Body of pancreas (tissue), 4 donors: ENCODE data around the gene RFTN1. TPM values are rescaled to one million over a fixed set of nuclear protein-coding genes. Genes with fewer than 3 reads are reported as not detected.

Experiments
- ATAC-seq: fragments of 150-250 bp; one replicate; pipeline ENCODE4 v1.9.1; 2016
- DNase-seq, 4 donors: peaks; one replicate each; pipeline ENCODE4 v3.0.0-alpha.2; 2019
- H3K27ac ChIP-seq, 4 donors: fragments of 200-600 bp; sonication (generic); 1 replicate in 3 of 4; 2 replicates in 1 of 4; pipeline versions ENCODE4 v1.5.1 to v1.6.1; 2016 to 2019; ENCODE audit warnings: mild to moderate bottlenecking in 1 of 4, mixed read lengths in 1 of 4, moderate library complexity in 1 of 4
- H3K27me3 ChIP-seq, 2 donors: fragments of 200-600 bp; sonication (generic); one replicate each; pipeline ENCODE4 v1.6.0; 2016; ENCODE audit warnings: mild to moderate bottlenecking in 1 of 2
- H3K36me3 ChIP-seq, 2 donors: fragments of 200-600 bp; sonication (generic); replicated peaks in 1 of 2; 2 replicates each; pipeline ENCODE4 v1.5.1; 2016; ENCODE audit warnings: low read depth in 2 of 2; ENCODE audit not compliant: insufficient read depth in 1 of 2
- H3K4me1 ChIP-seq: fragments of 200-600 bp; sonication (generic); one replicate; pipeline ENCODE4 v1.6.0; 2016
- H3K4me3 ChIP-seq, 2 donors: fragments of 200-600 bp; sonication (generic); 1 replicate in 1 of 2; 2 replicates in 1 of 2; pipeline ENCODE4 v1.5.1; 2016 to 2019
- H3K9me3 ChIP-seq, 3 donors: fragments of 200-600 bp; sonication (generic); 1 replicate in 2 of 3; 2 replicates in 1 of 3; pipeline ENCODE4 v1.5.1; 2016
- POLR2A ChIP-seq, 3 donors: fragments of 450-650 bp; IDR thresholded peaks; one replicate each; pipeline ENCODE4 v1.6.1; 2016; ENCODE audit warnings: antibody characterized with exemption in 3 of 3, mild to moderate bottlenecking in 2 of 3
- WGBS, 2 donors: methylation state at CpG; one replicate each; pipeline ENCODE4 v1.1.5; 2017; 5-methylcytosine and 5-hydroxymethylcytosine counted together
- intact Hi-C: fragments of 100-400 bp; cut with DNase I; formaldehyde crosslinking; loops from one replicate; pipeline ENCODE4 v1.15.1; 2023
- total RNA-seq, 2 donors: library from RNA; depleted of rRNA; stranded (reverse); fragments of >200 nt; gene quantifications; one replicate each; pipeline ENCODE4 v1.1.0, GENCODE V29; 2016
- TF ChIP-seq, protein P1 (sequence below), 7 experiments: fragments of 450-650 bp in 4 of 7; fragments of 200-600 bp in 3 of 7; sonication (generic) in 3 of 7; IDR thresholded peaks; one replicate each; pipeline ENCODE4 v1.5.1; 2016 to 2019; ENCODE audit warnings: antibody characterized with exemption in 7 of 7

RFTN1 gene
- total RNA-seq, 2 donors from 2014 or later, result 6.5 to 28.0 TPM

DNA sequence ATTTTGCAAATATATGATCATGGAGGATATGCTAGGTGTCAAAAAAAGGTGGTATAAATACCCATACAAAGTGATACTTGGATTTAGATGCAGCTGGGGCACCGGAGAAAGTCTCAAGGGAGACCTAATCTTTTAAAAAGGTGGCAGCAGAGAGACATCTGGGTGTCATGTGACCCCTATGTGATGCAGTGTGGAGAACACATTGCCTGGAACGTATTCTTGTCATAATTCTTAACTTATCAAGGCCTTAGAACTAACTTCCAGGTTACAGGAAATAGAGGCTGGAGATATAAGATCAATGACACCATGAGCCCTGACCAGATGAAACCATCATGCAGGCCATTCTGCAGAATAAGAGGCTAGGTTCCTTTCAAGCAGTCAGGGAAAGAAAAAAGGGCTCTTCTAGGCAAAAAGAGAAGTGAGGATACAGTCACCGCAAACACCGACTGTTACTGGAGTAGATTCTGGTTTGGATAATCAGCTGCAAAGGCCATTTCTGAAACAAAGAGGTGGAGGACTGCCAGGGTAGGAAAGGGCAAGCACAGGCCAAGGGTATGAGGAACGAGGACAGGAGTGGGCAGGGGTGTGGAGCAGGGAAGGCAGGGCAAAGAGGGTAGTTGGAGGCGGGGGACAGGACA lies 147.9 kb downstream of the RFTN1 start:
- WGBS, 2 donors, result 60 to 63% methylated on average over 6 of the region's 6 CpGs
- H3K27me3 ChIP-seq, result no peaks in the 10 kb centered on the region
- H3K4me3 ChIP-seq, result no peak overlapping the region
- H3K27ac ChIP-seq, result no peak overlapping the region
- no peaks in the 10 kb centered on the region for H3K4me1 ChIP-seq
- ATAC-seq (no peak), DNase-seq (no peak)
- H3K9me3 ChIP-seq, result no peaks in the 10 kb centered on the region
- H3K36me3 ChIP-seq, result no peaks in the 10 kb centered on the region
- intact Hi-C loops, result no loop called here
- TF ChIP-seq POLR2A (IDR thresholded peaks at IDR 0.05), result no peak
- TF ChIP-seq, protein P1, sequence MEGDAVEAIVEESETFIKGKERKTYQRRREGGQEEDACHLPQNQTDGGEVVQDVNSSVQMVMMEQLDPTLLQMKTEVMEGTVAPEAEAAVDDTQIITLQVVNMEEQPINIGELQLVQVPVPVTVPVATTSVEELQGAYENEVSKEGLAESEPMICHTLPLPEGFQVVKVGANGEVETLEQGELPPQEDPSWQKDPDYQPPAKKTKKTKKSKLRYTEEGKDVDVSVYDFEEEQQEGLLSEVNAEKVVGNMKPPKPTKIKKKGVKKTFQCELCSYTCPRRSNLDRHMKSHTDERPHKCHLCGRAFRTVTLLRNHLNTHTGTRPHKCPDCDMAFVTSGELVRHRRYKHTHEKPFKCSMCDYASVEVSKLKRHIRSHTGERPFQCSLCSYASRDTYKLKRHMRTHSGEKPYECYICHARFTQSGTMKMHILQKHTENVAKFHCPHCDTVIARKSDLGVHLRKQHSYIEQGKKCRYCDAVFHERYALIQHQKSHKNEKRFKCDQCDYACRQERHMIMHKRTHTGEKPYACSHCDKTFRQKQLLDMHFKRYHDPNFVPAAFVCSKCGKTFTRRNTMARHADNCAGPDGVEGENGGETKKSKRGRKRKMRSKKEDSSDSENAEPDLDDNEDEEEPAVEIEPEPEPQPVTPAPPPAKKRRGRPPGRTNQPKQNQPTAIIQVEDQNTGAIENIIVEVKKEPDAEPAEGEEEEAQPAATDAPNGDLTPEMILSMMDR (IDR thresholded peaks at IDR 0.05), result no peak

DNA sequence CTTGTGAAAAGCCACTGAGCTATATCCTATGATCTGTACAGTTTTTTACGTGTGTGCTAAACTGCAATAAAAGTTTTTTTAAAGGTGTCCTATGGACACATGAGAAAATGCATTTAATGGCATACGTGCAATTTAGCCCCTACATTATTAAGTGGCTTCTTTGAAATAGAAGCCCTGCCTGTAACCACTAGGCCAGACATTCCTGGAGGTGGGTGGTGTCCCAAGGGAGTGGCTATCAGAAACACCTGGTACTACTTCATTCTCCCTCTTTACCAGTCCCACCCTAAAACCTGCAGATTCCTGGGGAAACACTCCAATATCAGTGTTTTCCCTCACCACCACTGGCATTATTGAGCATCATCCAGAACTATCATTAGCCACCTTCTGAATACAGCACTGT lies 148.5 kb downstream of the RFTN1 start:
- H3K27ac ChIP-seq, result no peak overlapping the region
- no peaks in the 10 kb centered on the region for H3K36me3 ChIP-seq
- no peak for ATAC-seq
- H3K27me3 ChIP-seq, result no peaks in the 10 kb centered on the region
- WGBS, 2 donors, result 68 to 74% methylated on average over 2 of the region's 2 CpGs
- intact Hi-C loops, result no loop called here
- H3K4me3 ChIP-seq, result no peak overlapping the region
- H3K4me1 ChIP-seq, result no peaks in the 10 kb centered on the region
- no peaks in the 10 kb centered on the region for H3K9me3 ChIP-seq
- TF ChIP-seq, protein P1 (IDR thresholded peaks at IDR 0.05), result no peak
- no peak for TF ChIP-seq POLR2A (IDR thresholded peaks at IDR 0.05)
- no peak for DNase-seq

DNA sequence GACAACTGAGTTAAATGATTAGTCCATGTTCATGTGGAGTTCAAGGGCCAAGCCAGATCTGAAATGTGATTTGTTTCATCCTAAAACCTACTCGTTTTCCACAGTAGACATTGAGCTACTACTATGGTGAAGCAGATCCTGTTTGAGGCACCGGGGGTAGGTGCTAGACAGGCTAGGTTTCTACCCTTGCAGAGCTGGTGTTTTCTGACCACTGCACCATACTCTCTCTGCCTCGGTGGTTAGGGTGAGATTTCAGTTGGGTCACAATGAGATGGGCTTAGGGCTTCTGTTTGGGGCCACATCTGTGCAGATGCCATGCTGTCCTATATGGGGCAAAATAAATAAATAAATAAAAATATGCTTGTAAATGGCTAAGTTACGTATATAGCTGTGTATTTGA lies 149.2 kb downstream of the RFTN1 start:
- no peak for ATAC-seq
- no peaks in the 10 kb centered on the region for H3K4me1 ChIP-seq
- no peaks in the 10 kb centered on the region for H3K9me3 ChIP-seq
- H3K27me3 ChIP-seq, result no peaks in the 10 kb centered on the region
- H3K27ac ChIP-seq, result no peak overlapping the region
- intact Hi-C loops, result no loop called here
- H3K36me3 ChIP-seq, result no peaks in the 10 kb centered on the region
- H3K4me3 ChIP-seq, result no peak overlapping the region
- 73 to 77% methylated on average over 4 of the region's 4 CpGs for WGBS, 2 donors
- TF ChIP-seq, protein P1 (IDR thresholded peaks at IDR 0.05), result no peak
- TF ChIP-seq POLR2A (IDR thresholded peaks at IDR 0.05), result no peak
- DNase-seq, result no peak

DNA sequence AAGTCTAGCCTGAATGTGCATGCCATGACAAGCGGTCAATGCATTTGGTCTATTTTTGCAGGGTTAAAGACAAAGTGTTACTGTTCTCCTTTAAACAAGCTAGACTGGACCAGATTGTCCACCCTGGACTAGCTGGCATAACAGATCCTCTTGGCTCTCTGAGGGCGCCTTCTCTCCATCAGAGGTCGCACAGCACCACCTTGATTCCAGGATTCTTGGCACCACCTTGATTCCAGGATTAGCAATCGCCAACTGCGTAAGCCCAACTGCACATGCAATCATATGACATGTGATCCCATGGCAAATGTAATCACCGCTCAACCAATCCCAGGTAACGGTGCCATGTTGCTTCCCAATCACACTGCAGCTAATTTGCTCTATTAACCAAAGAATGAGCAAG lies 149.9 kb downstream of the RFTN1 start:
- TF ChIP-seq POLR2A (IDR thresholded peaks at IDR 0.05), result no peak
- TF ChIP-seq, protein P1 (IDR thresholded peaks at IDR 0.05), result no peak
- Histone ChIP-seq H3K36me3 (no peaks in the 10 kb centered on the region), H3K4me3 (no peak overlapping the region), H3K9me3 (no peaks in the 10 kb centered on the region), H3K27ac (no peak overlapping the region), H3K4me1 (no peaks in the 10 kb centered on the region), H3K27me3 (no peaks in the 10 kb centered on the region)
- DNase-seq (no peak), ATAC-seq (no peak)
- 95 to 97% methylated on average over 7 of the region's 7 CpGs for WGBS, 2 donors
- intact Hi-C loops, result no loop called here

DNA sequence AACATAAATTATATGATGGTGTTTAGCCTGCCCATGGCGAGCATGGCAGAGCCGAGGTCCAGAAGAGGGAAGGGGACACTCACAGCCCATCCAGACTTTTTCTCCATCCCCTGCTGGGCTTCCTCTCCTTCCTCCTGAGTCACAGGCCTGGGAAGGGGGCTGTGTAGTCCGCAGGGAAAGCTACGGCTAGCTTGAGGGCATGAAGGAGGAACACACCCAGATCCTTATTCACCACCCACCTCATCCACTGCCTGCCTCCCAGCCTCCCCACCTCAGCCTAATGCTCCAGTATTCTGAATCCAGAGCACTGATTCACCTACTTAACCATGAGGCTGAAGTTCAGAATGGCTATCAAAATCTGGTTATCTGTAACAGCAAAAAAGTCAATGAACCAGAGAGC lies 150.7 kb downstream of the RFTN1 start:
- Histone ChIP-seq H3K4me3 (no peak overlapping the region), H3K36me3 (no peaks in the 10 kb centered on the region), H3K27me3 (no peaks in the 10 kb centered on the region), H3K4me1 (no peaks in the 10 kb centered on the region), H3K9me3 (no peaks in the 10 kb centered on the region), H3K27ac (no peak overlapping the region)
- intact Hi-C loops, result no loop called here
- no peak for TF ChIP-seq POLR2A (IDR thresholded peaks at IDR 0.05)
- TF ChIP-seq, protein P1 (IDR thresholded peaks at IDR 0.05), result no peak
- DNase-seq, result no peak
- 83 to 89% methylated on average over 4 of the region's 4 CpGs for WGBS, 2 donors
- ATAC-seq, result no peak
